NCI-H748 (cell line): ENCODE results near the gene PPP4R3A.
"Not testable (repeated sequence)": the region's sequence is repeated elsewhere in the genome, so short reads cannot be mapped to it uniquely, and the experiment has no call there.

Source experiments
- DNase-seq: peaks from one replicate; lab custom pipeline; 2025; ENCODE audit not compliant: unreplicated experiment; lab: John Stamatoyannopoulos, UW

Gene PPP4R3A

GRCh38 chr14:91410771-91411536 lies 99.2 kb downstream of the PPP4R3A start:
- no peak for DNase-seq

- no peak for DNase-seq
Measured at GRCh38 chr14:91409928-91410718, 100.0 kb downstream of the PPP4R3A start.

DNA sequence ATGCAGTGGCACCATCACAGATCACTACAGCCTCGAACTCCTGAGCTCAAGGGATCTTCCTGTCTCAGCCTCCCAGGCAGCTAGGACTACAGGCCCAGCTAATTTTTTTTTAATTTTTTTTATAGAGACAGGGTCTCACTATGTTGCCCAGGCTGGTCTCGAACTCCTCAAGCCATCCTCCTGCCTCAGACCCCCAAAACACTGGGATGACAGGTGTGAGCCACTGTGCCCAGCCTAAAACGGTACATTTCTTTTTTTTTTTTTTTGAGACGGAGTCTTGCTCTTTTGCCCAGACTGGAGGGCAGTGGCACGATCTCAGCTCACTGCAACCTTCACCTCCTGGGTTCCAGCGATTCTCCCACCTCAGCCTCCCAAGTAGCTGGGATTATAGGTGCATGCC lies 100.9 kb downstream of the PPP4R3A start:
- DNase-seq = not testable (repeated sequence)
